SH-SY5Y (cell line): ENCODE data around the gene PCNX2.

Experiments used
- GATA2 ChIP-seq: IDR thresholded peaks from 2 replicates; pipeline ENCODE4 v1.6.1; 2011; ENCODE audit warnings: mild to moderate bottlenecking, low read depth, low read length
- GATA3 ChIP-seq: IDR thresholded peaks from 2 replicates; pipeline ENCODE4 v1.6.1; 2011; ENCODE audit warnings: low read depth, mild to moderate bottlenecking, low read length, moderate library complexity

- no peak for TF ChIP-seq GATA2
- no peak for TF ChIP-seq GATA3
These were observed 112.1 kb downstream of the PCNX2 start for GRCh38 chr1:233183226-233184020.
